HG03439 (cell line): ENCODE results near the gene SRC.
"Not testable (repeated sequence)": the region's sequence is repeated elsewhere in the genome, so short reads cannot be mapped to it uniquely, and the experiment has no call there.

Experiments used
- ATAC-seq: cut with Tn5 transposase; IDR thresholded peaks from one replicate; pipeline ENCODE4 v1.9.1; 2021; ENCODE audit warnings: mild to moderate bottlenecking, moderate library complexity; ENCODE audit not compliant: unreplicated experiment

SRC gene

GRCh38 chr20:37335642-37336368, 10.1 kb upstream of the SRC start:
- no peak for ATAC-seq

GRCh38 chr20:37336369-37337207, 9.4 kb upstream of the SRC start:
- ATAC-seq, result no peak

GRCh38 chr20:37337208-37337991, 8.5 kb upstream of the SRC start:
- ATAC-seq, result no peak

- not testable (repeated sequence) for ATAC-seq
These were observed 7.6 kb upstream of the SRC start for GRCh38 chr20:37338380-37338779.

- no peak for ATAC-seq
These were observed 6.7 kb upstream of the SRC start for GRCh38 chr20:37339208-37339607.

GRCh38 chr20:37339764-37340109, 6.2 kb upstream of the SRC start:
- not testable (repeated sequence) for ATAC-seq

- ATAC-seq, result no peak
These were observed 4.9 kb upstream of the SRC start for GRCh38 chr20:37340998-37341397.

- ATAC-seq, result no peak
These were observed 4.3 kb upstream of the SRC start for GRCh38 chr20:37341632-37342031.

GRCh38 chr20:37342231-37343177, 3.4 kb upstream of the SRC start:
- no peak for ATAC-seq

- no peak for ATAC-seq
These were observed 2.5 kb upstream of the SRC start for GRCh38 chr20:37343212-37343993.

- no peak for ATAC-seq
These were observed 2.0 kb upstream of the SRC start for GRCh38 chr20:37343994-37344355.

- ATAC-seq, result no peak
These were observed 1.2 kb upstream of the SRC start for GRCh38 chr20:37344506-37345338.

- ATAC-seq, result no peak
These were observed 245 bp downstream of the SRC start for GRCh38 chr20:37346236-37346534.

GRCh38 chr20:37346535-37347346, 801 bp downstream of the SRC start:
- no peak for ATAC-seq

- ATAC-seq, result no peak
These were observed 1.4 kb downstream of the SRC start for GRCh38 chr20:37347347-37347823.

GRCh38 chr20:37347891-37348791, 2.2 kb downstream of the SRC start:
- no peak for ATAC-seq
